ENCODE results near the gene FRY. TPM values are rescaled to one million over a fixed set of nuclear protein-coding genes. Genes with fewer than 3 reads are reported as not detected.
"Not testable (repeated sequence)": the region's sequence is repeated elsewhere in the genome, so short reads cannot be mapped to it uniquely, and the experiment has no call there.

The FRY gene
- total and polyA plus RNA-seq, 10 of the 15 experiments (the other 5 are each of a cell fraction or from before 2014, with no cell fraction given): 0.18 to 1.4 (median 0.30) TPM

DNA sequence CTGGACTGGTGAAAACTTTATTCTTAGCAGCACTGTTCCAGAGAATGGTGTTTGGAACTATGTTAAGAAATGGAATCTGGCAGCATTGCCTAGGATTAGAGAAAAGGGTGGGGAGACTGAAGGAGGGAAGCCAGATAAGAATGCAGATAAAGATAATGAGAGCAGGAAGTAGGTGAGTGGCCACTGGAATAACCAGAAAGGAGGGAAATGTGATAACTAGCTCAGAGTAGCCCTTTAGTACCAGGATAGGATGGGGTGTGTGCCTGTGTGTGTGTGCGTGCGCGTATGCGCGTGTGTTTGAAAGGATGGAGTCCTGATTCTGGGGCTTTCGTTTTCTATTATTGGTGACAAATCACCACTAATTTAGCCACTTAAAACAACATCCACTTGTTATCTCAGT lies 33.4 kb upstream of the FRY start (continued):
- TF ChIP-seq, protein P1, sequence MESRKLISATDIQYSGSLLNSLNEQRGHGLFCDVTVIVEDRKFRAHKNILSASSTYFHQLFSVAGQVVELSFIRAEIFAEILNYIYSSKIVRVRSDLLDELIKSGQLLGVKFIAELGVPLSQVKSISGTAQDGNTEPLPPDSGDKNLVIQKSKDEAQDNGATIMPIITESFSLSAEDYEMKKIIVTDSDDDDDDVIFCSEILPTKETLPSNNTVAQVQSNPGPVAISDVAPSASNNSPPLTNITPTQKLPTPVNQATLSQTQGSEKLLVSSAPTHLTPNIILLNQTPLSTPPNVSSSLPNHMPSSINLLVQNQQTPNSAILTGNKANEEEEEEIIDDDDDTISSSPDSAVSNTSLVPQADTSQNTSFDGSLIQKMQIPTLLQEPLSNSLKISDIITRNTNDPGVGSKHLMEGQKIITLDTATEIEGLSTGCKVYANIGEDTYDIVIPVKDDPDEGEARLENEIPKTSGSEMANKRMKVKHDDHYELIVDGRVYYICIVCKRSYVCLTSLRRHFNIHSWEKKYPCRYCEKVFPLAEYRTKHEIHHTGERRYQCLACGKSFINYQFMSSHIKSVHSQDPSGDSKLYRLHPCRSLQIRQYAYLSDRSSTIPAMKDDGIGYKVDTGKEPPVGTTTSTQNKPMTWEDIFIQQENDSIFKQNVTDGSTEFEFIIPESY (IDR thresholded peaks at IDR 0.05): no peak
- TF ChIP-seq RELB (IDR thresholded peaks at IDR 0.05; ENCODE audit: low read depth): no peak
- TF ChIP-seq TCF3 (IDR thresholded peaks at IDR 0.05; ENCODE audit: borderline replicate concordance, insufficient read depth, low read depth, low read length): no peak

- ATAC-seq; in situ Hi-C loops (cut with MboI); FAIRE-seq; POLR2A ChIA-PET; BruUV-seq (replicated peaks); H3K36me3 ChIP-seq (ENCODE audit: control insufficient read depth in 2 of 2, insufficient read depth in 2 of 2, low read length in 1 of 2); H3K4me2 ChIP-seq (ENCODE audit: control insufficient read depth, insufficient read depth); H3K79me2 ChIP-seq (ENCODE audit: control insufficient read depth, insufficient read depth, low read length); H4K20me1 ChIP-seq (ENCODE audit: control insufficient read depth, insufficient read depth); H3K4me3 ChIP-seq; H3K4me1 ChIP-seq (ENCODE audit: control insufficient read depth, insufficient read depth, low read length); H3K9me3 ChIP-seq (replicated peaks; ENCODE audit: control insufficient read depth, insufficient read depth, low read length); H3K27me3 ChIP-seq (replicated peaks in 1 of 2; ENCODE audit: control insufficient read depth in 2 of 2, insufficient read depth in 2 of 2, low read length in 1 of 2); H2AFZ ChIP-seq (ENCODE audit: control insufficient read depth, low read depth, low read length); H3K27ac ChIP-seq (ENCODE audit: control insufficient read depth, insufficient read depth); DNase-seq (ENCODE audit: low read depth, low spot score); H3K9ac ChIP-seq (ENCODE audit: control insufficient read depth, insufficient read depth, low read length): not testable (repeated sequence)
- ChIA-PET RAD21 (ENCODE audit: unreplicated experiment) (interaction anchor here (1.0 to 1.6 kb wide), 3 partner anchors 51 to 123 kb away, joined by 3 to 19 read pairs (median 3); no protein-coding TSS in a partner anchor), SMC1A (ENCODE audit: uncharacterized antibody, unreplicated experiment) (interaction anchor here (0.7 to 1.6 kb wide), 6 partner anchors 27 to 440 kb away, joined by 3 to 13 read pairs (median 3); no protein-coding TSS in a partner anchor), CTCF (interaction anchor here (0.7 to 1.7 kb wide), 7 partner anchors 11 to 306 kb away, joined by 3 to 15 read pairs (median 4); no protein-coding TSS in a partner anchor)
- WGBS (ENCODE audit: insufficient coverage, insufficient replicate concordance, low lambda C conversion rate, missing lambda C conversion rate): 0% methylated on average over 1 of the region's 7 CpGs
- intact Hi-C loops (cut with micrococcal nuclease; ENCODE audit: unreplicated experiment): loop anchor here (1.0 kb wide), 1 partner anchor 90 kb away; no protein-coding TSS in a partner anchor
Observed at GRCh38 chr13:32000754-32001153, 30.8 kb upstream of the FRY start.
